Measurements from ENCODE around the gene FAM163A.
"Not testable (repeated sequence)": the region's sequence is repeated elsewhere in the genome, so short reads cannot be mapped to it uniquely, and the experiment has no call there.

FAM163A gene

GRCh38 chr1:179840107-179840506 is 97.0 kb downstream of the FAM163A start:
- ATAC-seq (ENCODE audit: insufficient read depth, low read depth) (no peak), DNase-seq (no peak)
- Histone ChIP-seq H4K20me1 (ENCODE audit: insufficient read depth, low read length) (no peaks in the 10 kb centered on the region), H3K4me1 (ENCODE audit: insufficient read depth, low read length) (no peaks in the 10 kb centered on the region), H3K79me2 (ENCODE audit: insufficient read depth, low read length) (no peaks in the 10 kb centered on the region), H3K4me3 (ENCODE audit: low read depth in 1 of 2, low read length in 2 of 2) (no peak overlapping the region), H2AFZ (ENCODE audit: low read depth, low read length) (no peak overlapping the region), H3K27me3 (ENCODE audit: insufficient read depth, low read length, poor library complexity) (no peaks in the 10 kb centered on the region), H3K4me2 (ENCODE audit: insufficient read depth, low read length) (no peak overlapping the region), H3K36me3 (ENCODE audit: insufficient read depth, low read length) (peaks cover 11% of the 10 kb centered on the region; the same call in 1 of the 2 replicates), H3K9me3 (ENCODE audit: insufficient read depth, low read length, severe bottlenecking) (no peaks in the 10 kb centered on the region), H3K27ac (ENCODE audit: low read length) (no peak overlapping the region), H3K9ac (ENCODE audit: low read depth, low read length) (no peak overlapping the region)
- TF ChIP-seq CTCF (IDR thresholded peaks at IDR 0.05; ENCODE audit: borderline replicate concordance, extremely low read depth, low read length, poor library complexity, severe bottlenecking) = no peak
- TF ChIP-seq EZH2 (IDR thresholded peaks at IDR 0.05; ENCODE audit: borderline replicate concordance, low read depth, low read length, severe bottlenecking) = no peak

GRCh38 chr1:179848233-179848632 is 105.1 kb downstream of the FAM163A start:
- no peak overlapping the region for H3K27ac ChIP-seq (ENCODE audit: low read length)
- H3K4me2 ChIP-seq (ENCODE audit: insufficient read depth, low read length) = no peak overlapping the region
- H3K4me3 ChIP-seq (ENCODE audit: low read depth in 1 of 2, low read length in 2 of 2) = no peak overlapping the region
- no peaks in the 10 kb centered on the region for H3K79me2 ChIP-seq (ENCODE audit: insufficient read depth, low read length)
- no peaks in the 10 kb centered on the region for H3K9me3 ChIP-seq (ENCODE audit: insufficient read depth, low read length, severe bottlenecking)
- ATAC-seq (ENCODE audit: insufficient read depth, low read depth) (no peak), DNase-seq (no peak)
- no peak for TF ChIP-seq CTCF (IDR thresholded peaks at IDR 0.05; ENCODE audit: borderline replicate concordance, extremely low read depth, low read length, poor library complexity, severe bottlenecking)
- TF ChIP-seq EZH2 (IDR thresholded peaks at IDR 0.05; ENCODE audit: borderline replicate concordance, low read depth, low read length, severe bottlenecking) = no peak
- H2AFZ ChIP-seq (ENCODE audit: low read depth, low read length) = no peak overlapping the region
- no peaks in the 10 kb centered on the region for H3K4me1 ChIP-seq (ENCODE audit: insufficient read depth, low read length)
- peaks cover 69% of the 10 kb centered on the region for H3K36me3 ChIP-seq (ENCODE audit: insufficient read depth, low read length)
- no peak overlapping the region for H3K9ac ChIP-seq (ENCODE audit: low read depth, low read length)
- no peaks in the 10 kb centered on the region for H3K27me3 ChIP-seq (ENCODE audit: insufficient read depth, low read length, poor library complexity)
- H4K20me1 ChIP-seq (ENCODE audit: insufficient read depth, low read length) = no peaks in the 10 kb centered on the region; the same call in 1 of the 2 replicates

GRCh38 chr1:179853102-179853501 is 110.0 kb downstream of the FAM163A start:
- Histone ChIP-seq H2AFZ (ENCODE audit: low read depth, low read length) (no peak overlapping the region), H3K27me3 (ENCODE audit: insufficient read depth, low read length, poor library complexity) (no peaks in the 10 kb centered on the region), H3K36me3 (ENCODE audit: insufficient read depth, low read length) (peaks cover 49% of the 10 kb centered on the region), H3K4me1 (ENCODE audit: insufficient read depth, low read length) (no peaks in the 10 kb centered on the region), H3K4me3 (ENCODE audit: low read depth in 1 of 2, low read length in 2 of 2) (no peak overlapping the region), H3K27ac (ENCODE audit: low read length) (no peak overlapping the region), H3K79me2 (ENCODE audit: insufficient read depth, low read length) (no peaks in the 10 kb centered on the region), H3K9ac (ENCODE audit: low read depth, low read length) (no peak overlapping the region), H4K20me1 (ENCODE audit: insufficient read depth, low read length) (no peaks in the 10 kb centered on the region), H3K4me2 (ENCODE audit: insufficient read depth, low read length) (no peak overlapping the region), H3K9me3 (ENCODE audit: insufficient read depth, low read length, severe bottlenecking) (no peaks in the 10 kb centered on the region)
- peak; percentile 58 for ATAC-seq (ENCODE audit: insufficient read depth, low read depth)
- no peak for DNase-seq
- no peak for TF ChIP-seq CTCF (IDR thresholded peaks at IDR 0.05; ENCODE audit: borderline replicate concordance, extremely low read depth, low read length, poor library complexity, severe bottlenecking)
- TF ChIP-seq EZH2 (IDR thresholded peaks at IDR 0.05; ENCODE audit: borderline replicate concordance, low read depth, low read length, severe bottlenecking) = no peak

GRCh38 chr1:179855831-179856230 is 112.7 kb downstream of the FAM163A start:
- H3K4me1 ChIP-seq (ENCODE audit: insufficient read depth, low read length); H3K27me3 ChIP-seq (ENCODE audit: insufficient read depth, low read length, poor library complexity); ATAC-seq (ENCODE audit: insufficient read depth, low read depth); H2AFZ ChIP-seq (ENCODE audit: low read depth, low read length); H3K27ac ChIP-seq (ENCODE audit: low read length); H3K4me2 ChIP-seq (ENCODE audit: insufficient read depth, low read length); H3K79me2 ChIP-seq (ENCODE audit: insufficient read depth, low read length); H3K9me3 ChIP-seq (ENCODE audit: insufficient read depth, low read length, severe bottlenecking); H3K4me3 ChIP-seq (ENCODE audit: low read depth in 1 of 2, low read length in 2 of 2); H4K20me1 ChIP-seq (ENCODE audit: insufficient read depth, low read length); DNase-seq; H3K9ac ChIP-seq (ENCODE audit: low read depth, low read length): not testable (repeated sequence)
- peaks cover 39% of the 10 kb centered on the region for H3K36me3 ChIP-seq (ENCODE audit: insufficient read depth, low read length)

Measured in DND-41 (cell line).